H1 (cell line): ENCODE results near the gene ASCL1. TPM values are rescaled to one million over a fixed set of nuclear protein-coding genes. Genes with fewer than 3 reads are reported as not detected.
A peak's percentile ranks its signal among the peaks of the same experiment; 100 is the strongest.

Experiments
- ASH2L ChIP-seq: fragments of 200-600, 300-600 bp; sonication (generic); IDR thresholded peaks from one replicate; pipeline ENCODE4 v1.7.1; 2017; ENCODE audit warnings: low read length
- BRCA1 ChIP-seq: IDR thresholded peaks from 2 replicates; pipeline ENCODE4 v1.6.1; 2012; ENCODE audit warnings: low read depth, low read length, improper control_type of control experiment
- E2F6 ChIP-seq: IDR thresholded peaks from 2 replicates; pipeline ENCODE4 v1.6.1; 2012; ENCODE audit warnings: inconsistent platforms
- HDAC2 ChIP-seq, 2 experiments: fragments of 300-600 bp in 1 of 2; sonication (generic) in 1 of 2; IDR thresholded peaks; 2 replicates each; pipeline ENCODE4 v1.6.1; 2011 to 2012; ENCODE audit warnings: low read depth in 2 of 2, low read length in 2 of 2, mild to moderate bottlenecking in 2 of 2, moderate library complexity in 2 of 2, borderline replicate concordance in 1 of 2, inconsistent platforms in 1 of 2
- KDM1A ChIP-seq: fragments of 200-600, 300-600 bp; sonication (generic); IDR thresholded peaks from 2 replicates; pipeline ENCODE4 v1.7.1; 2016; ENCODE audit warnings: mild to moderate bottlenecking, low read length, borderline replicate concordance
- KDM4A ChIP-seq: IDR thresholded peaks from one replicate; pipeline ENCODE4 v1.7.1; 2012; ENCODE audit warnings: low read depth, mild to moderate bottlenecking, moderate library complexity, low read length, inconsistent platforms; ENCODE audit not compliant: severe bottlenecking
- POLR2A ChIP-seq, 2 experiments: IDR thresholded peaks; 1 replicate in 1 of 2; 2 replicates in 1 of 2; pipeline ENCODE4 v1.6.1; 2011; ENCODE audit warnings: low read depth in 2 of 2, low read length in 2 of 2, mild to moderate bottlenecking in 2 of 2; ENCODE audit errors: control extremely low read depth in 1 of 2
- RNF2 ChIP-seq: fragments of 200-900, 300-1000 bp; sonication (generic); IDR thresholded peaks from 2 replicates; pipeline ENCODE4 v1.7.1; 2016; ENCODE audit warnings: borderline replicate concordance, low read depth, mild to moderate bottlenecking, antibody characterized with exemption, low read length; ENCODE audit not compliant: poor library complexity, severe bottlenecking; ENCODE audit errors: missing control alignments
- SAP30 ChIP-seq: fragments of 300-600 bp; sonication (generic); IDR thresholded peaks from 2 replicates; pipeline ENCODE4 v1.7.1; 2012; ENCODE audit warnings: low read length, moderate library complexity, mild to moderate bottlenecking, inconsistent platforms; ENCODE audit not compliant: insufficient read depth, insufficient replicate concordance
- TCF12 ChIP-seq: IDR thresholded peaks from 2 replicates; pipeline ENCODE4 v1.6.1; 2011; ENCODE audit warnings: low read depth, mild to moderate bottlenecking, low read length
- YY1 ChIP-seq: IDR thresholded peaks from 2 replicates; pipeline ENCODE4 v1.6.1; 2011; ENCODE audit warnings: low read depth, mild to moderate bottlenecking, low read length
- polyA plus RNA-seq, 7 experiments: library from polyadenylated mRNA; depleted of rRNA in 3 of 7; stranded (reverse) in 5 of 7; unstranded in 2 of 7; fragments of >200 nt in 5 of 7; fragments of 200-250 nt in 2 of 7; gene quantifications; 1 replicate in 5 of 7; 2 replicates in 1 of 7; 4 replicates in 1 of 7; pipeline versions ENCODE4 v1.2.1 to v1.2.3, GENCODE V29; 2011 to 2013; ENCODE audit warnings: missing spikeins in 2 of 7, mixed read lengths in 2 of 7
- total RNA-seq: library from RNA; stranded (reverse); fragmentation: NEBNext Ultra II Directional; extraction: Animal tissue kit (Norgen Biotek cat#: 25700); gene quantifications from 2 replicates; pipeline ENCODE4 v1.2.1, GENCODE V29; 2021

The ASCL1 gene
- total and polyA plus RNA-seq, 2 of the 8 experiments (the other 6 are each of a cell fraction or from before 2014, with no cell fraction given): 0.12 TPM; not detected in 1

- TF ChIP-seq POLR2A (IDR thresholded peaks at IDR 0.05; ENCODE audit: control extremely low read depth in 1 of 2, low read depth in 2 of 2, low read length in 2 of 2) (no peak), BRCA1 (no peak), SAP30 (no peak), YY1 (no peak), KDM4A (peak; percentile 82), KDM1A (no peak), E2F6 (peak; percentile 28; the same call in 1 of the 2 replicates), TCF12 (no peak), RNF2 (peak; percentile 63), HDAC2 (IDR thresholded peaks at IDR 0.05; ENCODE audit: borderline replicate concordance in 1 of 2, low read depth in 2 of 2, low read length in 2 of 2) (no peak), ASH2L (no peak)
These were observed 777 bp downstream of the ASCL1 start (continued) for GRCh38 chr12:102958073-102958829.
